Esophagus muscularis mucosa (tissue), 4 donors: ENCODE data around the gene CLTB. TPM values are rescaled to one million over a fixed set of nuclear protein-coding genes. Genes with fewer than 3 reads are reported as not detected.
A peak's percentile ranks its signal among the peaks of the same experiment; 100 is the strongest.

Experiments used
- DNase-seq: peaks from one replicate; pipeline ENCODE4 v3.0.0-alpha.2; 2017; ENCODE audit errors: extremely low spot score
- H3K27ac ChIP-seq, 4 donors: fragments of 200-600 bp; sonication (generic); replicated peaks in 1 of 4; 1 replicate in 3 of 4; 2 replicates in 1 of 4; pipeline ENCODE4 v1.5.1; 2016 to 2019; ENCODE audit warnings: mild to moderate bottlenecking in 1 of 4
- H3K27me3 ChIP-seq, 4 donors: fragments of 200-600 bp; sonication (generic); one replicate each; pipeline versions ENCODE4 v1.5.1 to v1.6.0; 2016 to 2019
- H3K36me3 ChIP-seq, 4 donors: fragments of 200-600 bp; sonication (generic); one replicate each; pipeline ENCODE4 v1.5.1; 2016 to 2019
- H3K4me1 ChIP-seq, 4 donors: fragments of 200-600 bp; sonication (generic); one replicate each; pipeline ENCODE4 v1.5.1; 2016 to 2019
- H3K4me3 ChIP-seq, 4 donors: fragments of 200-600 bp; sonication (generic); 1 replicate in 2 of 4; 2 replicates in 2 of 4; pipeline ENCODE4 v1.5.1; 2016 to 2019; ENCODE audit warnings: mild to moderate bottlenecking in 4 of 4, moderate library complexity in 1 of 4
- H3K9me3 ChIP-seq, 4 donors: fragments of 200-600 bp; sonication (generic); 1 replicate in 3 of 4; 2 replicates in 1 of 4; pipeline ENCODE4 v1.5.1; 2016 to 2019
- CTCF ChIP-seq, 3 experiments: fragments of 200-600 bp in 2 of 3; fragments of 450-650 bp in 1 of 3; sonication (generic) in 2 of 3; IDR thresholded peaks; one replicate each; pipeline ENCODE4 v1.5.1; 2017 to 2019; ENCODE audit warnings: antibody characterized with exemption in 3 of 3, mild to moderate bottlenecking in 2 of 3, moderate library complexity in 1 of 3
- EP300 ChIP-seq: sonication (generic); formaldehyde crosslinking; IDR thresholded peaks from one replicate; pipeline ENCODE4 v1.6.1; 2017; ENCODE audit warnings: antibody characterized with exemption
- POLR2A ChIP-seq: fragments of 450-650 bp; IDR thresholded peaks from one replicate; pipeline ENCODE4 v1.6.1; 2017; ENCODE audit warnings: antibody characterized with exemption, moderate library complexity, mild to moderate bottlenecking, low read depth
- POLR2AphosphoS5 ChIP-seq, 2 donors: sonication (generic); formaldehyde crosslinking; IDR thresholded peaks; one replicate each; pipeline ENCODE4 v1.6.1; 2017; ENCODE audit warnings: antibody characterized with exemption in 2 of 2
- WGBS: methylation state at CpG from one replicate; pipeline ENCODE4 v1.1.5; 2018; 5-methylcytosine and 5-hydroxymethylcytosine counted together
- intact Hi-C: fragments of 100-400 bp; cut with DNase I; formaldehyde crosslinking; loops from one replicate; pipeline ENCODE4 v1.15.1; 2023
- total RNA-seq, 4 donors: library from RNA; depleted of rRNA; stranded (reverse); fragments of >200 nt; gene quantifications; one replicate each; pipeline versions ENCODE4 v1.1.0 to v1.2.1, GENCODE V29; 2016

Gene CLTB
- total RNA-seq, 4 donors from 2014 or later, result 220 to 267 (median 239) TPM

GRCh38 chr5:176383248-176383905 lies 33.0 kb downstream of the CLTB start:
- H3K36me3 ChIP-seq, result peaks cover 21 to 47% (median 45%) of the 10 kb centered on the region in 4 donors
- H3K4me1 ChIP-seq, result peaks cover 28 to 44% (median 39%) of the 10 kb centered on the region in 4 donors
- TF ChIP-seq CTCF (IDR thresholded peaks at IDR 0.05) (no peak), POLR2AphosphoS5 (IDR thresholded peaks at IDR 0.05) (no peak), EP300 (no peak), POLR2A (no peak)
- no peak overlapping the region for H3K4me3 ChIP-seq
- H3K27me3 ChIP-seq, result no peaks in the 10 kb centered on the region
- no peaks in the 10 kb centered on the region for H3K9me3 ChIP-seq
- H3K27ac ChIP-seq, result no peak overlapping the region
- no peak for DNase-seq
- intact Hi-C loops, result no loop called here
- WGBS, result 89% methylated on average over 15 of the region's 15 CpGs

GRCh38 chr5:176382721-176383120 lies 33.6 kb downstream of the CLTB start:
- 75% methylated on average over 3 of the region's 3 CpGs for WGBS
- H3K4me3 ChIP-seq, result no peak overlapping the region
- peaks cover 26 to 40% (median 35%) of the 10 kb centered on the region in 4 donors for H3K4me1 ChIP-seq
- peak overlapping the region in 3 of 4 donors; percentile 78 to 79 (median 79) for H3K27ac ChIP-seq
- TF ChIP-seq EP300, result no peak
- no peak for TF ChIP-seq POLR2AphosphoS5 (IDR thresholded peaks at IDR 0.05)
- no peak for TF ChIP-seq POLR2A
- no peak for TF ChIP-seq CTCF (IDR thresholded peaks at IDR 0.05)
- intact Hi-C loops, result no loop called here
- H3K27me3 ChIP-seq, result no peaks in the 10 kb centered on the region
- no peak for DNase-seq
- peaks cover 21 to 47% (median 45%) of the 10 kb centered on the region in 4 donors for H3K36me3 ChIP-seq
- H3K9me3 ChIP-seq, result no peaks in the 10 kb centered on the region

GRCh38 chr5:176381979-176382378 lies 34.4 kb downstream of the CLTB start:
- H3K4me1 ChIP-seq, result peaks cover 18 to 32% (median 27%) of the 10 kb centered on the region in 4 donors
- 88% methylated on average over 3 of the region's 3 CpGs for WGBS
- H3K27me3 ChIP-seq, result no peaks in the 10 kb centered on the region
- H3K4me3 ChIP-seq, result no peak overlapping the region
- TF ChIP-seq POLR2AphosphoS5 (IDR thresholded peaks at IDR 0.05) (no peak), EP300 (no peak), POLR2A (no peak), CTCF (IDR thresholded peaks at IDR 0.05) (no peak)
- no peaks in the 10 kb centered on the region for H3K9me3 ChIP-seq
- intact Hi-C loops, result no loop called here
- DNase-seq, result no peak
- peak overlapping the region; percentile 71 to 79 (median 78) for H3K27ac ChIP-seq
- H3K36me3 ChIP-seq, result peaks cover 21 to 47% (median 45%) of the 10 kb centered on the region in 4 donors

DNA sequence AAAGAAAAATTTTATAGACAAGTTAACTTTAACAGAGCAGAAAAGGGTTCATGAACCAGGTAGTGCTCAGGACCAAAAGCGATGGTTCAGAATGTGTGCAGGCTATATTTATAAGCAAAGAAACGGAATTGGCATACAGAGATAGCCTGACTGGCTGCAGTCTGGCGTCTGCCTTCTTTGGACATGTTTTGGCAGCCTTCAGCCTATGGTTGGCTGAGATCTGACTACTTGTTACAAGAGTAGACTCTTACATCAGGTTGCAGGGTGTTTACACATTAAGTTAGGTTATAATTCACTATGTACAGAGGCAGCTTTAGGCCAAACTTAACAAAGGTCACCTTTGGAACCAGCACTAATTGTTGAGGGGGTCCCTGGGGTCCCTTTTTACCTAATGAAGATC lies 34.9 kb downstream of the CLTB start:
- TF ChIP-seq POLR2A (no peak), POLR2AphosphoS5 (IDR thresholded peaks at IDR 0.05) (peak; percentile 8 to 37), CTCF (IDR thresholded peaks at IDR 0.05) (no peak), EP300 (no peak)

More for the DNA sequence above, 34.9 kb downstream of the CLTB start:
- intact Hi-C loops, result no loop called here
- no peak for DNase-seq
- peak overlapping the region; percentile 71 to 79 (median 78) for H3K27ac ChIP-seq
- peaks cover 15 to 27% (median 22%) of the 10 kb centered on the region in 4 donors for H3K4me1 ChIP-seq
- 50% methylated on average over 3 of the region's 3 CpGs for WGBS
- peaks cover 21 to 47% (median 43%) of the 10 kb centered on the region in 4 donors for H3K36me3 ChIP-seq
- H3K27me3 ChIP-seq, result no peaks in the 10 kb centered on the region
- no peak overlapping the region for H3K4me3 ChIP-seq
- no peaks in the 10 kb centered on the region for H3K9me3 ChIP-seq
